ENCODE results near the gene CSNK2A2.
A peak's percentile ranks its signal among the peaks of the same experiment; 100 is the strongest.

CSNK2A2 gene

GRCh38 chr16:58129097-58129936, 68.6 kb downstream of the CSNK2A2 start, which contains the start of gene CFAP20:
TSS of gene CFAP20 (minus strand) at chr16:58129381. CDS start at chr16:58129115, 266 bp downstream.
- peaks cover 45% of the 10 kb centered on the region for H3K79me2 ChIP-seq (ENCODE audit: insufficient read depth, low read length)
- H3K27me3 ChIP-seq (ENCODE audit: low read length) = no peaks in the 10 kb centered on the region
- peak within 1 kb of the TSS; percentile 87 for H3K4me3 ChIP-seq (ENCODE audit: insufficient read depth, low read length, poor library complexity, severe bottlenecking)
- H4K20me1 ChIP-seq (ENCODE audit: low read depth, low read length) = peaks cover 16% of the 10 kb centered on the region; the same call in 1 of the 2 replicates
- peak within 1 kb of the TSS; percentile 80 for H3K27ac ChIP-seq (ENCODE audit: low read depth, low read length)
- H3K9me3 ChIP-seq (ENCODE audit: insufficient read depth, low read length) = no peaks in the 10 kb centered on the region
- TF ChIP-seq, protein P1, sequence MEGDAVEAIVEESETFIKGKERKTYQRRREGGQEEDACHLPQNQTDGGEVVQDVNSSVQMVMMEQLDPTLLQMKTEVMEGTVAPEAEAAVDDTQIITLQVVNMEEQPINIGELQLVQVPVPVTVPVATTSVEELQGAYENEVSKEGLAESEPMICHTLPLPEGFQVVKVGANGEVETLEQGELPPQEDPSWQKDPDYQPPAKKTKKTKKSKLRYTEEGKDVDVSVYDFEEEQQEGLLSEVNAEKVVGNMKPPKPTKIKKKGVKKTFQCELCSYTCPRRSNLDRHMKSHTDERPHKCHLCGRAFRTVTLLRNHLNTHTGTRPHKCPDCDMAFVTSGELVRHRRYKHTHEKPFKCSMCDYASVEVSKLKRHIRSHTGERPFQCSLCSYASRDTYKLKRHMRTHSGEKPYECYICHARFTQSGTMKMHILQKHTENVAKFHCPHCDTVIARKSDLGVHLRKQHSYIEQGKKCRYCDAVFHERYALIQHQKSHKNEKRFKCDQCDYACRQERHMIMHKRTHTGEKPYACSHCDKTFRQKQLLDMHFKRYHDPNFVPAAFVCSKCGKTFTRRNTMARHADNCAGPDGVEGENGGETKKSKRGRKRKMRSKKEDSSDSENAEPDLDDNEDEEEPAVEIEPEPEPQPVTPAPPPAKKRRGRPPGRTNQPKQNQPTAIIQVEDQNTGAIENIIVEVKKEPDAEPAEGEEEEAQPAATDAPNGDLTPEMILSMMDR (IDR thresholded peaks at IDR 0.05; ENCODE audit: insufficient read depth, low read length, poor library complexity, severe bottlenecking) = no peak
- TF ChIP-seq EZH2phosphoT487 (conservative IDR thresholded peaks at IDR 0.05; ENCODE audit: low read length) = no peak
- H3K9ac ChIP-seq (ENCODE audit: low read length) = peak within 1 kb of the TSS; percentile 94
- no peaks in the 10 kb centered on the region for H3K9me2 ChIP-seq (replicated peaks; ENCODE audit: insufficient read depth, low read length)
- H3K4me2 ChIP-seq (ENCODE audit: low read depth, low read length, poor library complexity, severe bottlenecking) = peak within 1 kb of the TSS; percentile 89
- no peaks in the 10 kb centered on the region for H3K36me3 ChIP-seq (ENCODE audit: low read length)
- H3F3A ChIP-seq (ENCODE audit: insufficient read depth) = peaks cover 18% of the 10 kb centered on the region
- peak within 1 kb of the TSS; percentile 44 for H2AFZ ChIP-seq (ENCODE audit: low read depth, low read length, severe bottlenecking)

DNA sequence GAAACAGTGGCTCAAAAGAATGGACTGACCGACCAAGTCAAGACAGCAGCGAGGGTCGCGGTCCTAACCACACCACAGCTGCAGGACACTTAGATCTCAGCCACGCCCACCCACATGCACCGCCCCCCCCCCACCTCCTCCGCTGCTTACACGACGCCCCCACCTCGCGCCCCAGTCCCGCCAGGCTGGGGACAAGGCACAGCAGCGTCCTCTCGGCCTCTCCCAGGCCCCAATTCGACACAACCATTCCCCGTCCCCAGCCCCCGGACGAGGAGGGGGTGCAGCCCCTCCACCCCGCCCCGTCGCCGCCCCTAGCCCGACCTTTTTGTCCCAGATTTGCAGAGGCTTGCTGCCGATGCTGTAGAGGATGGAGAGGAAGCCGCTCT, 69.2 kb downstream of the CSNK2A2 start:
- Histone ChIP-seq H4K20me1 (ENCODE audit: low read depth, low read length) (peaks cover 18% of the 10 kb centered on the region; the same call in 1 of the 2 replicates), H3K9ac (ENCODE audit: low read length) (peak overlapping the region; percentile 94), H3K27ac (ENCODE audit: low read depth, low read length) (peak overlapping the region; percentile 80), H3K9me2 (replicated peaks; ENCODE audit: insufficient read depth, low read length) (no peaks in the 10 kb centered on the region), H3F3A (ENCODE audit: insufficient read depth) (peaks cover 18% of the 10 kb centered on the region), H3K4me3 (ENCODE audit: insufficient read depth, low read length, poor library complexity, severe bottlenecking) (peak overlapping the region; percentile 87), H3K9me3 (ENCODE audit: insufficient read depth, low read length) (no peaks in the 10 kb centered on the region), H2AFZ (ENCODE audit: low read depth, low read length, severe bottlenecking) (peak overlapping the region; percentile 44), H3K36me3 (ENCODE audit: low read length) (no peaks in the 10 kb centered on the region), H3K79me2 (ENCODE audit: insufficient read depth, low read length) (peaks cover 52% of the 10 kb centered on the region), H3K4me2 (ENCODE audit: low read depth, low read length, poor library complexity, severe bottlenecking) (peak overlapping the region; percentile 89), H3K27me3 (ENCODE audit: low read length) (no peaks in the 10 kb centered on the region)
- TF ChIP-seq, protein P1 (IDR thresholded peaks at IDR 0.05; ENCODE audit: insufficient read depth, low read length, poor library complexity, severe bottlenecking) = no peak

- Histone ChIP-seq H3K79me2 (ENCODE audit: insufficient read depth, low read length) (peaks cover 55% of the 10 kb centered on the region), H3F3A (ENCODE audit: insufficient read depth) (peaks cover 18% of the 10 kb centered on the region), H3K4me2 (ENCODE audit: low read depth, low read length, poor library complexity, severe bottlenecking) (peak overlapping the region; percentile 89), H2AFZ (ENCODE audit: low read depth, low read length, severe bottlenecking) (no peak overlapping the region), H3K9ac (ENCODE audit: low read length) (peak overlapping the region; percentile 94), H3K9me3 (ENCODE audit: insufficient read depth, low read length) (no peaks in the 10 kb centered on the region), H3K9me2 (replicated peaks; ENCODE audit: insufficient read depth, low read length) (no peaks in the 10 kb centered on the region), H4K20me1 (ENCODE audit: low read depth, low read length) (peaks cover 20% of the 10 kb centered on the region; the same call in 1 of the 2 replicates), H3K36me3 (ENCODE audit: low read length) (no peaks in the 10 kb centered on the region), H3K27ac (ENCODE audit: low read depth, low read length) (0 out of 2 replicates have a peak overlapping the region, but pooled peaks have one; percentile 4), H3K4me3 (ENCODE audit: insufficient read depth, low read length, poor library complexity, severe bottlenecking) (peak overlapping the region; percentile 87), H3K27me3 (ENCODE audit: low read length) (no peaks in the 10 kb centered on the region)
- TF ChIP-seq EZH2phosphoT487 (conservative IDR thresholded peaks at IDR 0.05; ENCODE audit: low read length) = no peak
- TF ChIP-seq, protein P1 (IDR thresholded peaks at IDR 0.05; ENCODE audit: insufficient read depth, low read length, poor library complexity, severe bottlenecking) = no peak
Observed at GRCh38 chr16:58128181-58128631, 69.7 kb downstream of the CSNK2A2 start.
